NCI-H2196 (cell line): ENCODE measurements around the gene SERAC1.

Source experiments
- DNase-seq: peaks from one replicate; lab custom pipeline; 2025; ENCODE audit not compliant: unreplicated experiment; lab: John Stamatoyannopoulos, UW

SERAC1 gene

DNA sequence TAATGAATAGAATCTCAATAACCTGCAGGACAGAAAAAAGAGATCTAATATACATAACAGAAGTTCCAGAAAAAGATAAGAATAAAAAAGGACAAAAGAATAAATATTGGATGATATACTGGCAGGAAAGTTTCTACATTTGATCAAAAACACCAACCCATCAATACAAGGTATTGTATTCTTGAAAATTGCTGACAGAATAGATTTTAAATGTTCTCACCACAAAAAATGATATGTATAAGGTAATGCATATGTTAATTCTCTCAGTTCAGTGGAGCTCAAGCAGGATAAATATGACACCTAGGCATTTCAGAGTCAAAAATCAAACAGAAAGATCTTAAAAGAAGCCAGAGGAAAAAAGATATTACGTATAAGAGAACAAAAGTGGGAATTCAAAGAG lies 43.8 kb downstream of the SERAC1 start:
- no peak for DNase-seq

DNA sequence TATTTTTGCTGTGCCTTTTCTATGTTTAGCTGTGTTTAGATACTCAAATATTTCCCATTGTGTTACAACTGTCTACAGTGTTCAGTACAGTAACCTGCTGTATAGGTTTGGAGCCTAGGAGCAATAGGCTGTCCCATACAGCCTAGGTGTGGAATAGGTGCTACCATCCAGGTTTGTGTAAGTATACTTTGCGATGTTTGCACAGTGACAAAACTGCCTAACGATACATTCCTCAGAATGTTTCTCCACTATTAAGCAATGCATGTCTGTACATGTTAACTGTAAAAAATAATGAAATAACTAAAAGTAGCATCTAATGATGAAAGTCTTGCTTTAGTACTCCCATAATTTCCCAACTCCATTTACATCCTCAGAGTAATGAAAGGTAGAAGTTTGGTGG lies 46.0 kb downstream of the SERAC1 start:
- DNase-seq: no peak

DNA sequence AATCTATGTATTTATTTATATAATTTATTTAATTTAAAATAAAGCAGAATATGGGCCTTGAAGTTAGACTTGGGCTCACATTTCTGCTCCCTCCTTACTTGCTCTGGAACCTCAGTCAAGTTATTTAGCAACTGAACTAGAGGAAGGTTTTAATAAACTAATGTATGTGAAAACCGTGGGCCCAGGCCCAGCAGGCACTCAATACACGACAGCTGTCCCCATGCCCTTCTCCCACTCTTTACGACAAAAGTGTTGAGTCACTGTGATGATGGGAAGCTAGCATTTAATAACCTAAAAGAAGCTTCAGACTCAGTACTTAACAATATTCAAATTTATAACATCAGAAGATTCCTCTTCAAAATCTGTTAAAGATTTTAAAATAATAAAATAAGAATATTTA lies 46.7 kb downstream of the SERAC1 start:
- DNase-seq: no peak

DNA sequence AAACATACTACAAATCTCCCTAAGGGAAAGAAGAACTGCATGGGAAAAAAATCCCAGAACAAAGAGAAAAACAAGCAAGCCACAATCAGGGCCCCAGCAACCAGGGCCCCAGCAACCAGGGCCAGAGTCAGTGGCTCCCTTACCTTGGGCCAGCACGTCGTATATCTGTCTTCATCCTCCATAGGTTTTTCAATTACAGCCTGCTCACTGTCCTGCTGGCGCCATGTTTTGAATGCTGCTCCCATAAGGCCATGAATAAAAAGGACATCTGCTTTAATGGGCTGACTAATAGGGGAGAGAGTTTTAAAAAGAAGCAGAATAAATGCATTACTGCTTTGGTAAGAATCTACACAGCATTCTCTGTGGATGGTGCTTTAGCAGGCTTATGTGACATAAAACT lies 49.2 kb downstream of the SERAC1 start:
- DNase-seq: no peak

DNA sequence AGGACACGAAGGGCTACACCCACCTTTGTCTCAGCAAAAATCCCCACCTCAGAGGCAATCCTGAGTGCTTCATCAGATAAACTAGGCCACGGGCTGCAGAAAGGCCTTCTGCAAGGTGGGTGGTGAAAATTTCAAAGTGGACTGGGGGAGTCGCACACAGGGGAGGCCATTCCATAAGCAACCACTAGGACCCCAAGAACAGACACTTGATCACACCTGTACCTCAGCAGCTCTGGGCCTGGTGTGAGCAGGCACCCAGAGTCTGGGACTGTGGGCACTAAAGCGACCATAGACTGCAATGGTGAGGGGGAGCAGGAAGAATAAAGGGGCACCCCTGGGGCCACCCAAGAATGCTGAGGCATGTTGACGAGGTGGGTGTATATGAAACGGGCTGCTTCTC lies 52.6 kb downstream of the SERAC1 start:
- no peak for DNase-seq

DNA sequence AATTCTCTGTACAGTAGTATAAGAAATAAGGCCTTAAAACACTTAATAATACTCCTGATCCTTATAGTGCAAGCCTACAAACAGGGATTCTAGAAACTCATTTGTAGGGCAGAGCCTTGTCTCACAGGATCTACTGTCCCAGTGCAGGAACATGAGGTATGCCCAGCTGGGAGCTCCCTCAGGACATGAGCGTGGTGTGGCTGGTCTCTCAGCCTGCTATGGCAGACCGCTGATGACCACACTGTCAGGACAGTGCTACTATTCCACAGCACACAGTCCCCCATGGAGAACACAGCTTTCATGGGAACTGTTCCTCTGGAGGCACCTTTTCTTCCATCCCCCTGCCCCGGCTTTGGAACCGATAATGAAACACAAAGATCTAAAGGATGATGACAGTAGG lies 53.0 kb downstream of the SERAC1 start:
- no peak for DNase-seq

DNA sequence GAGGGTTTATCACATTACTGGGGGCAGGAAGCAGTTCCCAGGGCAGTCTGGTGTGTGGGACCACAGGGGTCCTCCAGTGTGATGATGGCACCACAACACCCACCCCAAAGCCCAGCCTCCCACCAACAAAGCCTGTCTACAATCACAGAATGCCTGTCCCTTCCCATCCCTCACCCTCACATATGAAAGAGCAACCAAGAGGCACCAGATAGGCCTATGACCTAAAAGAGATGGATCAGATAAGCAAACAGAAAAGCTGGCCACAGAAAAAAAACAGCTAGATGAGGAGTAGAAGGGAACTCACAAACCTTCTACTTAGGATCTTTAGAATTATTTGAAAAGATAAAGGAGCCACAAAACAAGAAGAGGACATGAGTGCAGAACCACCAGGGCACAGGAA lies 54.3 kb downstream of the SERAC1 start:
- no peak for DNase-seq

DNA sequence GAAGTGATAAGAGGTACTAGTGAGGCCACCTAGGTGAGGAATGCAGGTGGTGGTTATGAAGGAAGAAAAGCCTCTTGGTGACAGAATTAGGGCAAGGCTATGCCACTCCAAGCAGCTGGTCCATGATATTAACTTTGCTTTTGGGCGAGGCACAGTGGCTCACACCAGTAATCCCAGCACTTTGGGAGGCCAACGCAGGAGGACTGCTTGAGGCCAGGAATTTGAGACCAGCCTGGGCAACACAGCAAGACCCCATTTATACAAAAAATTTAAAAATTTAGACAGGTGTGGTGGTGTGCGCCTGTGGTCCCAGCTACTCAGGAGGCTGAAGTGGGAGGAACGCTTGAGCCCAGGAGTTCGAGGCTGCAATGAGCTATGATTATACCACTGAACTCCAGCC lies 56.1 kb downstream of the SERAC1 start:
- DNase-seq: no peak

DNA sequence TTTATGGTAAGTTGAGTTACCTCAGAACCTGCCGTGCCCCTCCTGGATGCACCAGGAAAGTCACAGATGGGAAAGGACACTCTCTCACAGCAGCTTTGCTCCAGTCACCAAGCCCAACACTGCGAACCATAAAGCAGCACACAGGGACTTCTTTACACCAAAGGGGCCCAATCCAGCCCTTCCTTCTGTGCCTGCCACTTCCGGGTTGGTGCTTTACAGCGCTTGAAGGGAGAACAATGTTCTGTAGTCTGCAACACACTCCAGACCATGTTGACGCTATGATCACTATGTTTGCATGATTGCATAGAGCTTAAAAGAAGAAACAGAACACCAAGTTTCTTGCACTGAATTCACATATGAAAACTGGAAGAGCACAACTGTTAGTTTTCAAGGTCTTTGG lies 57.1 kb downstream of the SERAC1 start:
- no peak for DNase-seq

DNA sequence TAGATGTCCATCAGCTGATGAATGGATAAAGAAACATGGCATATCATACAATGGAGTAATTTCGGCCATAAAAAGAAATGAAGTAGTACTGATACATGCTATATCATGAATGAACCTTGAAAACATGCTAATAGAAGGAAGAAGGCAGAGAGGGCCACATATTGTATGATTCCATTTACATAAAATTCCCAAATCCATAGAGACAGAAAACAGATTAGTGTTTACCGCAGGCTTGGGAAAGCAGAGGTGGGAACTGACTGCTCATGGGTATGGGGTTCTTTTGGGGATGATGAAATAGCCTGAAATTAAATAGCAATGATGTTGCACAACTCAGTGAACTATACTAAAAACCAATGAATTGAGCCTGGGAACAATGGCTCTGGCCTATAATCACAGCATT lies 58.3 kb downstream of the SERAC1 start:
- DNase-seq: no peak

DNA sequence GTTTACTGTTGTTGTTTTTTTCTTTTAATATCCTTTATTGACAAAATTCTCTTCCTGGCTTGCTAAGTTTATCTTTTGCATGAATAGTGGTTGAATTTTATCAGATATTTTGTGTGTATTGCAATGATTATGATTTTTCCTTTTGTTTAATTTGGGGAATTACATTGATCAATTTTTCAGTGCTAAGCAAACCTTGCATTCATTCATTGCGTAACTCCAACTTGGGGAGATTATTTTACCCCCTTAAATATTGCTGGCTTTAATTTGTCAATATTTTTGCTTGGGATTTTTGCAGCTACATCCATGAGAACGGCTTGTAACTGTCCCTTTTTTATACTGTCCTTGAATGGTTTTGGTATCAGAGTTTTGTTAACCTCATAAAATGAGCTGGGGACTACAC lies 63.4 kb downstream of the SERAC1 start:
- DNase-seq: no peak

DNA sequence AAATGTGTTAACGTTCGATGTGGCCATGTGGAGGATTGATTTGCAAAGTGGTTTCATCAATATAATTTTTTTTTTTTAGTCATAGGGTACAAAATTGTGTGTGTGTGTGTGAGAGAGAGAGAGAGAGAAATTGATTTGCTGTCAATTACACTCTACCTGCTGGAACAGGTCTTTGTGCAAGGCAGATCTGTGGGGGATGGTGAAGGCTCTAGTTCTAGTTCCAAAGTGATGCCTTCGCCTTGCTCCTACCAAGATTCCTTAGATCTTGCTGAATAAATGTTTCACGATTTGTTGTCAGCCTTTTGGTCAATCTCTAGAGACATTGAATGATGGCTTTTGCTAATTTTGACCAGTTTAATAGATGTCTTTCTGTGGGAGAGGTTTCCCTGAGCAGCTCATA lies 64.8 kb downstream of the SERAC1 start:
- no peak for DNase-seq

DNA sequence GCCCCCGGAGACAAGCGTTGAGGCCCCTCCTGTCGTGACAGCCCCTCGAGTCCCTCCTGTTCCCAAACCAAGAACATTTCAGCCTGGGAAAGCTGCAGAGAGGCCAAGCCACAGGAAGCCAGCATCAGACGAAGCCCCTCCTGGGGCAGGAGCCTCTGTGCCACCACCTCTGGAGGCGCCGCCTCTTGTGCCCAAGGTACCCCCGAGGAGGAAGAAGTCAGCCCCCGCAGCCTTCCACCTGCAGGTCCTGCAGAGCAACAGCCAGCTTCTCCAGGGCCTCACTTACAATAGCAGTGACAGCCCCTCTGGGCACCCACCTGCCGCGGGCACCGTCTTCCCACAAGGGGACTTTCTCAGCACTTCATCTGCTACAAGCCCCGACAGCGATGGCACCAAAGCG lies 72.4 kb downstream of the SERAC1 start:
- no peak for DNase-seq

DNA sequence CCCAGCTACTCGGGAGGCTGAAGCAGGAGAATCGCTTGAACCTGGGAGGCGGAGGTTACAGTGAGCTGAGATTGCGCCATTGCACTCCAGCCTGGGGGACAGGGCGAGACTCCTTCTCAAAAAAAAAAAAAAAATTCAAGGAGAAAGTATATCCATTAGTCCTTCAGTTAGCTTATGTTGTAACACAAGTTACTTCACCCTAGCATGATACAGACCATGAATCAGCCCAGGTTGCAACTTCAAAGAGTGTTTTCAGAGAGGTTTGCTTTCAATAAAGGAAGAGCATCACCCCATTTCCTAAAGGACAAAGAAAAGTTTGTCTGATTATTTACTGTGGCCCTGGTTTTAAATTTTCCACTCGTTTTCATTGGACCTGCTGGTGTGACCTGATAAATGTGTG lies 73.0 kb downstream of the SERAC1 start:
- no peak for DNase-seq

DNA sequence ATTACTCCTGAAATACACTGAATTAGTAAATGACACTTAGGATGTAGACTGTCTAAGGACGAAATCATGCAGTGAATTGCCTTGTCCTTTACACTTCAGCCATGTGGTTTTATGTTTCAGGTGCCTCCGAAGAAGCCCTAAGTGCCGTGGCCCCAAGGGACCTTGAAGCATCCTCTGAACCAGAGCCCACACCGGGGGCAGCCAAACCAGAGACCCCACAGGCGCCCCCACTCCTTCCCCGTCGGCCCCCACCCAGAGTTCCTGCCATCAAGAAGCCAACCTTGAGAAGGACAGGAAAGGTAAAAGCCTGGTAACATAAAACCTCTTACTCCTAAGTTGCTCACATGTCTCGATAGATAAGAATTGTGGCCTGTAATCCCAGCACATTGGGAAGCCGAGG lies 75.3 kb downstream of the SERAC1 start:
- DNase-seq: no peak

DNA sequence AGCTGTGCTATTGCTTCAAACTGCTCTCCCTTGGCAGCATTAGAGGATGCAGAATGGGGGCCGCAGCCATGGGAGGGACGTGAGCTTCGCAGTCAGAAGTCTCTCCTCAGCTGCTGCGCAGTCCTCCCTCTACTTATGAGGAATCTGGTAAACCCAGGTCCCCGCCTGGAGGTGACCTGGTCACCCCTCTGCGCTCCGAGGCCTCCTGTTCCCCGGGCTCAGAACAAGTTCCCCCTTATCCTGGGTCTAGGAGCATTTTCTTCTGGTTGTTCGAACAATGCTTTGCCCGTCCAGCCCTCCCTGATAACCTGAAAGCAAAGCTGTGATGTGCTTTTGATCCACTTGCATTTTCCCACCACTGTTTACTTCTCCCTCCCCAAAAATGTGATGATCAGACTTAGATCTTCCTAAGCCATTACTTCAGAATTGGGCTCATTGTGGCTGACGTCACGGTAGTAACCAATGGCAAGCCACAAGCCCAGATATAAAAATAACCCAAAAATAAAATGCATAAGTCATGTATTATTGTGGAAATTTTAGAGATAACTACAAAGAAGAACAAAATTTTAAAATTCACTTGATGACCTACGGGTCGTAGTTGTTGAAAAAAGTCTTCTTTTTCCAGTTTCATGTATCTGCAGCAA lies 80.7 kb downstream of the SERAC1 start:
- DNase-seq: no peak

DNA sequence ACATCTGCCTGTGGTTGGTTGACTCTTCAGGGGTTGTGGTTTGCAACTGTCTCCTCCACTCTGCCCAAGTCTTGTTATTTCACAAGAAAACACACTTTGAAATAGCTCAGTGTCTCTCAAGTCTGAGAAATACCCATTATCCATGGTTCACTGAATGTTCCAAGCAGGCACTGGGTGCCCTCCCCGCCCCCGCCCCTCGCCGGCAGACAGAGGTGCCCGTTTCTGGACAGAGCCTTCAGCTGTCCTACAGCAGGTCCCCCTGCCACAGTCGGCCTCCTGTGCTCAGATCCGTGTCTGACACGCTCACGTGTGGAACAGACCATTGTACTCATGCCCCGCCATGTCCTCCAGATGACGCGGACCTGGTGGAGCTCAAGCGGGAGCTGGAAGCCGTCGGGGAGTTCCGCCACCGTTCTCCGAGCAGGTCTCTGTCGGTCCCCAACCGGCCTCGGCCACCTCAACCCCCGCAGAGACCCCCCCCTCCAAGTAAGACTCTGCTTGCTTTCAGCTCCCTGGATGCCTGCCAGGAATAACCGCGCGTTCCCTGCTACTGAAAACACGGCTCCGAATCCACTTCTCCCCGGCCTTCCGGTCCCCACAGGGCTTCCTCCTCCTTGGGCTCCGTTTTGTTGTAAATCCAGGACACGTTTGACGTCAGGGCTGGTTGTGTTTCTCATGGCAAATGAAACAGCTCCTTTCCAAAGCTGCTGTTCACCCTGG lies 81.4 kb downstream of the SERAC1 start:
- DNase-seq: no peak

DNA sequence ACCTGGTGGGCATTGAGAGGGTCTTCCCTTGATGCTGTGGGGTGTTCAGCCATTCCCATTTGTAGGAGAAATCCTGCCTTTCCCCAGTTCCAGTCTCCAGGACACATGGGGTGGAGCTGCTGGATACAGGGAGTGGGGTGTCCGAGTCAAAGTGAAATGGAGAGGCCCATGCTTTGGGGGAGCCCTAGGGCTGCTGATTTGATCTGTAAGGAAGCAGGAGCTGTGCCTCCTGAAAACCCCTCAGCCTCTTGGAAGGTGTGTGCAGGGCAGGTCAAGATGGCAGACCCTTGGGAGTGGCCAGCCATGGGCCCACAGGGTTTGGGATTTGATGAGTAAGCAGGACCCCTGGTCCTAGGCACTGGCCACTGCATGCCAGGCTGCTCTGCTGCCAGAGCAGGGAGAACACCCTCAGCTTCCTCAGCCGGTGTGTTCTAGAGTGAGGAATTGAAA lies 82.0 kb downstream of the SERAC1 start:
- DNase-seq: no peak

DNA sequence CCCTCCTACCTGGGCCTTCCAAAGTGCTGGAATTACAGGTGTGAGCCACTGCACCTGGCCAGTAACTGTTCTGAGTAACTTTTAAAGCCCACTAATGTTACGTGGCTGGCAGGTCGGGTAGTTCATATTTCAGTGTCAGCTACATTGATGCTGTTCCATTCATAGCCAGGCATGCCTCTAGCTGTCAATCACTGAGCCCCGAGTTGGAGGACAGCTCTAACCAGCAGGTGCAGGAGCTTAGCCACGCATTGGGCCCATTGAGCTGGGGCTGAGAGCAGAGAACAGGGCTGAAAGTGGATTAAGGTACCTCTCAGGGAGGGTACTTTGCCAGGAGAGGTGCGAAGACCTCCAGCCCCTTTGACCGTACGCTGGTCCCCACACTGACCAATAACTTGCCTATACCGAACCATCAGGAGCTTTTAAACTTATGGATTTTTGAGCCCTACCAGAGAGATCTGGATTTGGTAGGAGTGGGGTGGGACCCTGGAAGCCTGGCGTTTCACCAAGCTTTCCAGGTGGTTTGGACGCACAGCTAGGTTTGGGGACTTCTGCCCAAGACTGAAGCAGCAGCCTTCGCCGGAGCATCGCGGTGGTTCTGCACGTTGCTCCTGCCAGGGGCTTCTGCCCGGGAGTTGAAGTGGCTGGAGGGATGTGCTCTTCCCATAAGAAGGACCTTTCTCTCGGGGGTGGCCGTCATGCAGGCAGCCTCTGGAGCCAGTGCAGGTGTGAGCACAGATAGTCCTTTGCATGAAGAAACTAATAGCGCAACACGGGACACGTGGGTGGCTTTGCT lies 82.6 kb downstream of the SERAC1 start:
- no peak for DNase-seq

DNA sequence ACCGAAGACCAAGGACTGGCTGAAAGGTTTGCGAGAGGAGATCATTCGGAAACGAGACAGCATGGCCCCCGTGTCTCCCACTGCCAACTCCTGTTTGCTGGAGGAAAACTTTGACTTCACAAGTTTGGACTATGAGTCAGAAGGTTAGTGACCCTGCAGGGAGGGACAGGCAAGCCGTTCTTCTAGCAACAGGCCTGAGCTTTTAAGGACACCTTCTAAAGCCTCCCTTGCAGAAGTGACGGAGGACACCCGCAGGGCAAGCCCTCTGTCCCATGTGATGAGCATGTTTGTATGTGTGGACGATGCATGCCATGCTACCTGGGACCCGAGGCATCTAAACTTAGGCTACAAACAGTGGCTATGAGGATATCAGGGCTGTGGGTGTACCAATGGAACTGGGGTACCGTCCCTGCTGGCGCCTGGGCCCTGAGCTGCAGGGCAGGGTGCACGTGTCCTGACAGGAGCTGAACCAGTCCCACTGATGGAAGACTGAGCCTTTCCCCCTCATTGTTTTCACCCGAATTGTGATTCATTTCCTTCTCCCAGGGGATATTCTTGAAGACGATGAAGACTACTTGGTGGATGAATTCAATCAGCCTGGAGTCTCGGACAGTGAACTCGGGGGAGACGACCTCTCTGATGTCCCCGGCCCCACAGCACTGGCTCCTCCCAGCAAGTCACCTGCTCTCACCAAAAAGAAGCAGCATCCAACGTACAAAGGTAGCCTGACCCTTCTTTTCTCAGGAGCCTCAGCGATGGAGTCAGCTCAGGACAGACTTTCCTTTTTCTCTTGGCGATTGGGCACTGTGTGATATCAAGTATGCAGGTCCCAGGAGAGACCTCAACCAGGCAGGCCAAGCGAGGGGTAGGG lies 84.4 kb downstream of the SERAC1 start:
- no peak for DNase-seq

DNA sequence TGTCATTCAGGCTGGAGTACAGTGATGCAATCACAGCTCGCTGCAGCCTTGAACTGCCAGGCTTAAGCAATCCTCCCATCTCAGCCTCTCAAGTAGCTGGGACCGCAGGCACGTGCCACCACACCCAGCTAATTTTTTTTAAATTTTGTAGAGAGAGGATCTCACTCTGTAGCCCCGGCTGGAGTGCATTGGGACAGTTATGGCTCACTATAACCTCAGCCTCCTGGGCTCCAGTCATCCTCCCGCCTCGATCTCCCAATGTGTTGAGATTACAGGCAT lies 86.5 kb downstream of the SERAC1 start:
- no peak for DNase-seq
